ENCODE measurements around the gene GAGE12J.

GRCh38 chrX:49286136-49286535, 35.7 kb upstream of the GAGE12J start:
- TF ChIP-seq, protein P1, sequence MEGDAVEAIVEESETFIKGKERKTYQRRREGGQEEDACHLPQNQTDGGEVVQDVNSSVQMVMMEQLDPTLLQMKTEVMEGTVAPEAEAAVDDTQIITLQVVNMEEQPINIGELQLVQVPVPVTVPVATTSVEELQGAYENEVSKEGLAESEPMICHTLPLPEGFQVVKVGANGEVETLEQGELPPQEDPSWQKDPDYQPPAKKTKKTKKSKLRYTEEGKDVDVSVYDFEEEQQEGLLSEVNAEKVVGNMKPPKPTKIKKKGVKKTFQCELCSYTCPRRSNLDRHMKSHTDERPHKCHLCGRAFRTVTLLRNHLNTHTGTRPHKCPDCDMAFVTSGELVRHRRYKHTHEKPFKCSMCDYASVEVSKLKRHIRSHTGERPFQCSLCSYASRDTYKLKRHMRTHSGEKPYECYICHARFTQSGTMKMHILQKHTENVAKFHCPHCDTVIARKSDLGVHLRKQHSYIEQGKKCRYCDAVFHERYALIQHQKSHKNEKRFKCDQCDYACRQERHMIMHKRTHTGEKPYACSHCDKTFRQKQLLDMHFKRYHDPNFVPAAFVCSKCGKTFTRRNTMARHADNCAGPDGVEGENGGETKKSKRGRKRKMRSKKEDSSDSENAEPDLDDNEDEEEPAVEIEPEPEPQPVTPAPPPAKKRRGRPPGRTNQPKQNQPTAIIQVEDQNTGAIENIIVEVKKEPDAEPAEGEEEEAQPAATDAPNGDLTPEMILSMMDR (IDR thresholded peaks at IDR 0.05), result no peak
- no peak for TF ChIP-seq POLR2A (IDR thresholded peaks at IDR 0.05)
